KG1 (cell line): ENCODE measurements around the gene RBM22.
A peak's percentile ranks its signal among the peaks of the same experiment; 100 is the strongest.
"Not testable (repeated sequence)": the region's sequence is repeated elsewhere in the genome, so short reads cannot be mapped to it uniquely, and the experiment has no call there.

Experiments used
- DNase-seq: peaks from one replicate; lab custom pipeline; 2025; lab: John Stamatoyannopoulos, UW

RBM22 gene

GRCh38 chr5:150700594-150701377 lies at the start of gene RBM22:
RBM22 (minus strand) TSS chr5:150701062; CDS start chr5:150700985, 77 bp downstream.
- peak; percentile 55 for DNase-seq

DNA sequence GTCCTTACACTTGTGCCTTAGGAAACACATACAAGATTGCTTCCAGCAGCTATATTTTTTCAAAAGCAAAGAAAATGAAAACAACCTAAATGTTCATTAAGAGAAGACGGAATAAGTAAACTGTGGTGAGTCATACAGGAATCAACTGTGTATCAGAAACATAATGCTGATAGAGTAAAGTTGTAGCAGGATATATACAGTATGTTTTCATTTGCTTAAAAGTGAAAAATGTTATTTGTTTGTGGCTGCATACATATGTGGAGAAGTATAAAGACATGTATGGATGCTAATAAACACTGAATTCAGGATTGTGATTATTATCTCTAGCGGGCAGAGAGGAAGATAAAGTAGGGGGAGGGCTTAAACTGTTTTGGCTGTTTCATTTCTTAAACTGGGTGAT lies 49.6 kb upstream of the RBM22 start:
- DNase-seq: no peak

DNA sequence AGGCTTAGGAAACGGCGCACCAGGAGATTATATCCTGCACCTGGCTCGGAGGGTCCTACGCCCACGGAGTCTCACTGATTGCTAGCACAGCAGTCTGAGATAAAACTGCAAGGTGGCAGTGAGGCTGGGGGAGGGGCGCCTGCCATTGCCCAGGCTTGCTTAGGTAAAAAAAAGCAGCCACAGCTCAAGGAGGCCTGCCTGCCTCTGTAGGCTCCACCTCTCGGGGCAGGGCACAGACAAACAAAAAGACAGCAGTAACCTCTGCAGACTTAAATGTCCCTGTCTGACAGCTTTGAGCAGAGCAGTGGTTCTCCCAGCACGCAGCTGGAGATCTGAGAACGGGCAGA lies 42.3 kb upstream of the RBM22 start:
- not testable (repeated sequence) for DNase-seq

GRCh38 chr5:150742455-150743141 lies 41.7 kb upstream of the RBM22 start:
- DNase-seq: not testable (repeated sequence)

- DNase-seq: no peak
These were observed 40.1 kb upstream of the RBM22 start for GRCh38 chr5:150740992-150741391.

GRCh38 chr5:150738862-150739261 lies 38.0 kb upstream of the RBM22 start:
- DNase-seq: no peak

DNA sequence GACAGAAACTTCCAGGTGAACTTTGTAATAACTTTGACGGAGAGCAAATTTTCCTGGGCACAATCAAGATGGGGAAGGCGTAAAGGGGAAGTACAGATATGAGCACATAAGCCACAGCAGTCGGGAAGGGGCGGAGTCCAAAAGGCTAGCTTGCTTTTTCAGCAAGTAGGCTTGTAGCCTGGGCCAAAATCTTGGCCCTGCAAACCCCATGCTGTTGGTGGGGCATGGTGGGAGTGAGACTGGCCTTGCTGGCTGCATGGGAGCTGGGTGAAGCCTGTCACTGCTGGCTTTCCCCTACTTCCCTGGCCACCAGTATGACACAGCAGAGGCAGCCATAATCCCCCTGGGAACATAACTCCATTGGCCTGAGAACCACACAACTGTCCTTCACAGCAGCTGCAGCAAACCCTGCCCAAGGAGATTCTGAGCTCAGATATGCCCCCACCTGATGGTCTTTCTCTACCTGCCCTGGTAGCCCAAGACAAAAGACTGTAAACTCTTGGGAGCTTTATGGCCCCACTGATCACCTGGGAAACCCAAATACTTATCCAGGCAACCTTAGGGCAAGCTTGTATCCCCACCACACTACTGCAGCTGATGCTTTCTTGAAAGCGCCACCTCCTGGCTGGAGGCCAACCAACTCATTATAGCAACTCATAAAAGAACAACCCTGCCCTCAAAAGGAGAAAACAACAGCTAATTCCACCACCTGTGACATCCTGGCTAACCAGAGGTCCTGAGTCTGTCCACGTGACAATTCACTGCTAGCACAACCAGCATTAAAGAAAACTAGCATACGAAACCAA lies 33.9 kb upstream of the RBM22 start:
- DNase-seq: no peak

GRCh38 chr5:150731669-150732242 lies 30.9 kb upstream of the RBM22 start:
- no peak for DNase-seq

- no peak for DNase-seq
These were observed 29.0 kb upstream of the RBM22 start for GRCh38 chr5:150729859-150730258.

DNA sequence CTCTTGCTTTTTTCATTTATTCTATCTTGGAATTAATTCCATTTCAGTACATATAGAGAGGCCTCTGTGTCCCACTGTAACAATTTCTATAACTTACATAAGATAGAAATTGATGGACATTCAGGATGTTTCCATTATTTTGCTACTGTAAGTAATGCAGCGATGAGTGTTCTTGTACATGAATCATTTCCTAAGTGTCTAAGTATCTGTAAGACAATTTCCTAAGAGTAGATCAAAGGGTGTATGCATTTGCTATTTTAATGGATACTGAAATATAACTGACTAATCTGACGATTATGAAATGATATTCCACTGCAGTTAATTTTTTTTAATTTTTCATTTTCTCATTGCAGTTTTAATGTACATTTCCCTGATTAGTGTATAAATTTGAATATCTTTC lies 23.0 kb upstream of the RBM22 start:
- no peak for DNase-seq

DNA sequence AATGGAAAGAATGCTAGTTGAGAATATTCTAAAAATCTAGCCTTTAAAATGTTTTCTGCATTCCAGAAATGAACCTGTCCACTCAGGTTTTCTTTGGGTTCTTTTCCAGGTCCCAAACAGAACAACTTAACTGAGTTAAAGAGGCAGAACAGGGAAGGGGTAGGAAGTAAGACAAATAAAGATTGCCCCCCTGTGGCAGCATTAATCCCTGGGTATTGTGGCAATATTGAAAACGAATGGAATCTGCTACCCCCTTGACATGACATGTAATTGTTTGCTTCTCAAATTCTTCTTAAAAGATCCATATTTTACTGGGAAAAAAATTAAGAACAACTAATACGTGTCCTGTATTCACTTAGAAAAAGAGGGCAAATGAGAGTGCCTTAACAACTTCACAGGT lies 9.3 kb upstream of the RBM22 start:
- no peak for DNase-seq

- DNase-seq: no peak
These were observed 6.0 kb upstream of the RBM22 start for GRCh38 chr5:150706776-150707390.

DNA sequence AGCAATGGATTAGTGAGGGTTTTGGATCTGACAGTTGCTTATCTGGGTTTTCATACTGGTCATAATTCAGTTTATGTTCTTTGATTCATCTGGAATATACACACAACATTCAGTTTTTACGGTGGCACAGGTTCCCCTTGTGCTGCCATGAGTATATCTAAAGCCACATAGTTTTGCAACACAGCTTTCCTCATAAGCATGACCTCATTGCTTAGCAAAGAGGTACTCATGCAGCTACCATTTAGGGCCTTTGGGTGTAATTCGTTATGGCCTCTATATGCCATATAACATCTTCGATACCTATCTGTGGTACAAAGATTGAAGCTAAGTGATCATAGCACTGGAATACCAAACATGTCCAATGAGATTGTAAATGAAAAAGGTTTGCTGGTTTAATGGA lies 2.9 kb upstream of the RBM22 start:
- no peak for DNase-seq

DNA sequence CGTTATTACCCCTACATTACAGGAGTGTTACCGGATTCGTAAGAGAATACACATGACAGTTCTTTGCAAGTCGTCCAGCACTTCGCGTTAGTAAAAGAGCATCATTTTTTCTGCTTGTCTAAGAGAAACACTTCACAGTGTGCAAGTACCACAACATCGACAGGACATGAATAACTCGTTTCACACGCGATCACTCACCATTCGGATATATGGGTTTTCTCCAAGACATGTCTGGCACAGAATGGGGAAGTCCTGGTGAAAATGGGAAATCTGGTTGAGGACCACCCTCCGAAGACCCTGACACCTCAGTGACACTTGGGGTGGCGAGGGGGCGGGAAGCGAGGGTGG lies 642 bp downstream of the RBM22 start:
- no peak for DNase-seq

DNA sequence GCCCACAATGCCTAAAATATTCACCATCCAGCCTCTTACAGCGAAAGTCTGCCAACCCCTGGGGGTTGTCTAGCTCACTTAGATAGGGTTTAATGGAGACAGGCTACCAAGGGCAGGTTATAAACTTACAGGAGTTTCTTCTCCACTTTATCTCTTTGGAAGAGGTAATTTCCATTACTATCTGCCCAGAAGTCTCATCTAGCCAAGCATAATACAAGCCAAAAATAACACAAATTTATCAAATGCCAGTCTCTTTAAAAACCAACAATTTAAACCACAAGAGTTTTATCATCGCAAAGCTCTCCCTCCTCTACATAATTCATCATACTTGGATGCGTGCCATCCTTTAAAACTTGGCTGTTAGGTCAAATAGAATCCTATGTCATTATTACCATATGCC lies 6.2 kb downstream of the RBM22 start:
- DNase-seq: no peak

DNA sequence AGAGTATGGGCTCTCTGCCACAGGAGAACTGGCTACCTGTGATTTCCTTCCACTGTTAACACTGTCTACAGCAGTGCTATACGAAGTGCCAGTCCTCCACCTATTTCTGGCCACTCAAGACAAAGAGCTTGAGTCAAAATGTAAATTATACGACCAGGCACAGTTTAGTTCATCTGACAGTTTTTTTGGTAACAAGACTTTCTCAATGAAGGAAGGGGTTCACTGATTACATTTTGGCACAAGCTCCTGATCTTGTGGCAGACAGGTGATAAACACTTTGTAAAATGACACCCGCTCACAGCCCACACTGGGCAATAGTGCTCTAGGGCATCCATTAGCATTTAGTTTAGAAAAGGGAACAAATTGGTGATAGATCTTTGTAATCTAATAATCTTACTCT lies 8.6 kb downstream of the RBM22 start:
- DNase-seq: no peak

- no peak for DNase-seq
These were observed 10.1 kb downstream of the RBM22 start for GRCh38 chr5:150690760-150691159.

GRCh38 chr5:150689120-150689519 lies 11.7 kb downstream of the RBM22 start:
- DNase-seq: no peak

- DNase-seq: no peak
These were observed 24.3 kb downstream of the RBM22 start for GRCh38 chr5:150676578-150676977.

- no peak for DNase-seq
These were observed 25.8 kb downstream of the RBM22 start for GRCh38 chr5:150675069-150675468.

GRCh38 chr5:150674341-150674821 lies 26.5 kb downstream of the RBM22 start:
- no peak for DNase-seq

GRCh38 chr5:150672884-150673275 lies 28.0 kb downstream of the RBM22 start:
- no peak for DNase-seq
